ENCODE results near the gene CIBAR2.

GRCh38 chr16:85054948-85055492 lies 57.3 kb downstream of the CIBAR2 start:
- no peak for TF ChIP-seq EZH2 (IDR thresholded peaks at IDR 0.05; ENCODE audit: insufficient read depth, poor library complexity, severe bottlenecking)
- TF ChIP-seq EZH2phosphoT487 (IDR thresholded peaks at IDR 0.05; ENCODE audit: insufficient read depth, low read depth), result no peak
